ENCODE data around the gene COPS7B.

- no peak for TF ChIP-seq REST (IDR thresholded peaks at IDR 0.05)
- TF ChIP-seq GABPA (IDR thresholded peaks at IDR 0.05 in 1 of 2, conservative IDR thresholded peaks at IDR 0.05 in 1 of 2), result no peak
- TF ChIP-seq, protein P1, sequence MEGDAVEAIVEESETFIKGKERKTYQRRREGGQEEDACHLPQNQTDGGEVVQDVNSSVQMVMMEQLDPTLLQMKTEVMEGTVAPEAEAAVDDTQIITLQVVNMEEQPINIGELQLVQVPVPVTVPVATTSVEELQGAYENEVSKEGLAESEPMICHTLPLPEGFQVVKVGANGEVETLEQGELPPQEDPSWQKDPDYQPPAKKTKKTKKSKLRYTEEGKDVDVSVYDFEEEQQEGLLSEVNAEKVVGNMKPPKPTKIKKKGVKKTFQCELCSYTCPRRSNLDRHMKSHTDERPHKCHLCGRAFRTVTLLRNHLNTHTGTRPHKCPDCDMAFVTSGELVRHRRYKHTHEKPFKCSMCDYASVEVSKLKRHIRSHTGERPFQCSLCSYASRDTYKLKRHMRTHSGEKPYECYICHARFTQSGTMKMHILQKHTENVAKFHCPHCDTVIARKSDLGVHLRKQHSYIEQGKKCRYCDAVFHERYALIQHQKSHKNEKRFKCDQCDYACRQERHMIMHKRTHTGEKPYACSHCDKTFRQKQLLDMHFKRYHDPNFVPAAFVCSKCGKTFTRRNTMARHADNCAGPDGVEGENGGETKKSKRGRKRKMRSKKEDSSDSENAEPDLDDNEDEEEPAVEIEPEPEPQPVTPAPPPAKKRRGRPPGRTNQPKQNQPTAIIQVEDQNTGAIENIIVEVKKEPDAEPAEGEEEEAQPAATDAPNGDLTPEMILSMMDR (IDR thresholded peaks at IDR 0.05; ENCODE audit: low read depth, low read length, missing input control), result peak; percentile 56
- no peak for TF ChIP-seq FOXA1 (IDR thresholded peaks at IDR 0.05)
- no peak for TF ChIP-seq JUND (IDR thresholded peaks at IDR 0.05)
- TF ChIP-seq TAF1 (conservative IDR thresholded peaks at IDR 0.05), result no peak
- TF ChIP-seq RAD21 (IDR thresholded peaks at IDR 0.05), result peak; percentile 28 to 69
- TF ChIP-seq, protein P2, sequence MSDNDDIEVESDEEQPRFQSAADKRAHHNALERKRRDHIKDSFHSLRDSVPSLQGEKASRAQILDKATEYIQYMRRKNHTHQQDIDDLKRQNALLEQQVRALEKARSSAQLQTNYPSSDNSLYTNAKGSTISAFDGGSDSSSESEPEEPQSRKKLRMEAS (IDR thresholded peaks at IDR 0.05), result no peak
- peak; percentile 65 for TF ChIP-seq YY1 (IDR thresholded peaks at IDR 0.05)
- peak; percentile 29 for TF ChIP-seq SP1 (IDR thresholded peaks at IDR 0.05)
- no peak for TF ChIP-seq ZBTB33 (IDR thresholded peaks at IDR 0.05)
Measured at GRCh38 chr2:231795525-231796327, 9.5 kb downstream of the COPS7B start.
